IMR-90 (cell line): ENCODE data around the gene DENND1A. TPM values are rescaled to one million over a fixed set of nuclear protein-coding genes. Genes with fewer than 3 reads are reported as not detected.

Experiments
- ATAC-seq: fragments of 200-7000 bp; cut with Tn5 transposase; 2 replicates; pipeline ENCODE4 v1.9.1; 2020; ENCODE audit warnings: low read depth, mild to moderate bottlenecking, moderate library complexity
- BruUV-seq: library from RNA; stranded (reverse); fragments of 400-500 nt; replicated peaks from 2 replicates; lab custom pipeline; 2021; lab: Mats Ljungman, UMichigan
- CTCF ChIA-PET: fragments of 300-600 bp; formaldehyde crosslinking; extraction: SDS; loops from one replicate; lab custom pipeline; 2021; ENCODE audit warnings: antibody characterized with exemption; lab: Yijun Ruan, JAX
- POLR2A ChIA-PET: fragments of 300-600 bp; sonication (Branson Sonifier 250); formaldehyde crosslinking; loops from one replicate; lab custom pipeline; 2022; ENCODE audit warnings: antibody characterized with exemption; ENCODE audit not compliant: unreplicated experiment; lab: Charles Lee
- DNase-seq: peaks from one replicate; pipeline ENCODE4 v3.0.0; 2013
- H2AFZ ChIP-seq: replicated peaks from 2 replicates; pipeline ENCODE3; 2013; ENCODE audit warnings: low read length, mild to moderate bottlenecking; ENCODE audit not compliant: poor library complexity
- H2AK5ac ChIP-seq: 2 replicates; pipeline ENCODE4 v1.6.1; 2013; ENCODE audit warnings: low read depth, low read length, inconsistent platforms
- H2AK9ac ChIP-seq: replicated peaks from 2 replicates; pipeline ENCODE3; 2013; ENCODE audit warnings: mild to moderate bottlenecking, low read depth, low read length, moderate library complexity; ENCODE audit not compliant: poor library complexity
- H2BK120ac ChIP-seq: 2 replicates; pipeline ENCODE4 v1.6.1; 2013; ENCODE audit warnings: low read depth, low read length, inconsistent platforms
- H2BK15ac ChIP-seq: 3 replicates; pipeline ENCODE4 v1.6.1; 2013; ENCODE audit warnings: low read depth, low read length, inconsistent platforms
- H2BK20ac ChIP-seq: 2 replicates; pipeline ENCODE4 v1.6.1; 2013; ENCODE audit warnings: low read depth, mild to moderate bottlenecking, inconsistent platforms, low read length, moderate library complexity
- H2BK5ac ChIP-seq: 2 replicates; pipeline ENCODE4 v1.6.1; 2013; ENCODE audit warnings: mild to moderate bottlenecking, low read depth, low read length, inconsistent platforms; ENCODE audit not compliant: poor library complexity, severe bottlenecking
- H3K14ac ChIP-seq: replicated peaks from 2 replicates; pipeline ENCODE4 v1.6.1; 2013; ENCODE audit warnings: low read depth, low read length, inconsistent platforms
- H3K18ac ChIP-seq: 2 replicates; pipeline ENCODE4 v1.6.1; 2013; ENCODE audit warnings: low read depth, low read length, control low read depth
- H3K23ac ChIP-seq: 2 replicates; pipeline ENCODE4 v1.6.1; 2013; ENCODE audit warnings: low read depth, low read length, inconsistent platforms
- H3K27ac ChIP-seq: 2 replicates; pipeline ENCODE4 v1.5.1; 2013; ENCODE audit warnings: mild to moderate bottlenecking, control low read depth, low read length; ENCODE audit not compliant: insufficient read depth
- H3K27me3 ChIP-seq: 2 replicates; pipeline ENCODE4 v1.6.1; 2013; ENCODE audit warnings: low read length; ENCODE audit not compliant: control insufficient read depth, insufficient read depth
- H3K36me3 ChIP-seq: 2 replicates; pipeline ENCODE4 v1.6.1; 2013; ENCODE audit warnings: low read length, mixed read lengths; ENCODE audit not compliant: control insufficient read depth, insufficient read depth
- H3K4ac ChIP-seq: 2 replicates; pipeline ENCODE4 v1.6.1; 2013; ENCODE audit warnings: low read depth, low read length, inconsistent platforms
- H3K4me1 ChIP-seq: 2 replicates; pipeline ENCODE4 v1.6.1; 2013; ENCODE audit warnings: low read length, mixed read lengths; ENCODE audit not compliant: control insufficient read depth, insufficient read depth
- H3K4me2 ChIP-seq: 2 replicates; pipeline ENCODE4 v1.6.1; 2013; ENCODE audit warnings: low read depth, mild to moderate bottlenecking, control low read depth, low read length, moderate library complexity
- H3K4me3 ChIP-seq: 2 replicates; pipeline ENCODE4 v1.5.1; 2013; ENCODE audit warnings: low read depth, mild to moderate bottlenecking, control low read depth, low read length, moderate library complexity; ENCODE audit not compliant: insufficient read depth
- H3K56ac ChIP-seq: 2 replicates; pipeline ENCODE4 v1.6.1; 2013; ENCODE audit warnings: low read length, inconsistent platforms; ENCODE audit not compliant: insufficient read depth; ENCODE audit errors: extremely low read depth
- H3K79me1 ChIP-seq, 2 experiments: 2 replicates each; pipeline ENCODE4 v1.6.1; 2013; ENCODE audit warnings: low read length in 2 of 2, inconsistent platforms in 1 of 2, low read depth in 1 of 2
- H3K9ac ChIP-seq: 2 replicates; pipeline ENCODE4 v1.6.1; 2013; ENCODE audit warnings: low read depth, low read length, control low read depth
- H3K9me1 ChIP-seq: 2 replicates; pipeline ENCODE4 v1.6.1; 2013; ENCODE audit warnings: low read length, inconsistent platforms; ENCODE audit not compliant: insufficient read depth
- H3K9me3 ChIP-seq: 2 replicates; pipeline ENCODE4 v1.6.1; 2013; ENCODE audit warnings: low read length; ENCODE audit not compliant: control insufficient read depth, insufficient read depth
- H4K20me1 ChIP-seq: 2 replicates; pipeline ENCODE4 v1.6.1; 2013; ENCODE audit warnings: low read length, inconsistent platforms; ENCODE audit not compliant: insufficient read depth
- H4K5ac ChIP-seq: 2 replicates; pipeline ENCODE4 v1.6.1; 2013; ENCODE audit warnings: mild to moderate bottlenecking, low read depth, low read length, control low read depth
- H4K8ac ChIP-seq, 2 experiments: 2 replicates each; pipeline ENCODE4 v1.6.1; 2013; ENCODE audit warnings: low read depth in 2 of 2, low read length in 2 of 2, control low read depth in 1 of 2, inconsistent platforms in 1 of 2
- H4K91ac ChIP-seq: 2 replicates; pipeline ENCODE4 v1.6.1; 2013; ENCODE audit warnings: low read depth, low read length, inconsistent platforms; ENCODE audit not compliant: insufficient read depth
- BHLHE40 ChIP-seq: fragments of 150-350 bp; IDR thresholded peaks from 2 replicates; pipeline ENCODE4 v1.6.1; 2016; ENCODE audit warnings: mild to moderate bottlenecking, low read depth, low read length
- CEBPB ChIP-seq: IDR thresholded peaks from 2 replicates; pipeline ENCODE4 v1.6.1; 2012; ENCODE audit warnings: low read depth, low read length, improper control_type of control experiment
- CHD1 ChIP-seq: IDR thresholded peaks from 2 replicates; pipeline ENCODE4 v1.6.1; 2012; ENCODE audit warnings: low read depth, low read length, improper control_type of control experiment
- CTCF ChIP-seq: conservative IDR thresholded peaks from 2 replicates; pipeline ENCODE4 v1.5.1; 2012; ENCODE audit warnings: mild to moderate bottlenecking, low read depth, low read length, improper control_type of control experiment
- FOS ChIP-seq: fragments of 150-350 bp; IDR thresholded peaks from 2 replicates; pipeline ENCODE4 v1.6.1; 2016; ENCODE audit warnings: low read depth, low read length
- MAFK ChIP-seq: IDR thresholded peaks from 2 replicates; pipeline ENCODE4 v1.6.1; 2012; ENCODE audit warnings: low read depth, low read length, improper control_type of control experiment
- MAZ ChIP-seq: IDR thresholded peaks from 2 replicates; pipeline ENCODE4 v1.6.1; 2012; ENCODE audit warnings: low read depth, mild to moderate bottlenecking, low read length, improper control_type of control experiment, moderate library complexity, borderline replicate concordance
- MXI1 ChIP-seq: IDR thresholded peaks from 2 replicates; pipeline ENCODE4 v1.6.1; 2012; ENCODE audit warnings: low read depth, mild to moderate bottlenecking, low read length, moderate library complexity, borderline replicate concordance
- NFE2L2 ChIP-seq: fragments of 150-350 bp; IDR thresholded peaks from 2 replicates; pipeline ENCODE4 v1.6.1; 2016; ENCODE audit warnings: low read depth, mild to moderate bottlenecking, low read length
- POLR2A ChIP-seq: IDR thresholded peaks from 2 replicates; pipeline ENCODE4 v1.6.1; 2012; ENCODE audit warnings: mild to moderate bottlenecking, low read depth, low read length
- RCOR1 ChIP-seq: IDR thresholded peaks from 2 replicates; pipeline ENCODE4 v1.6.1; 2012; ENCODE audit warnings: mild to moderate bottlenecking, low read length, improper control_type of control experiment; ENCODE audit not compliant: insufficient replicate concordance
- RFX5 ChIP-seq: IDR thresholded peaks from 2 replicates; pipeline ENCODE4 v1.8.0; 2012; ENCODE audit warnings: low read depth, mild to moderate bottlenecking, low read length, moderate library complexity
- SMC3 ChIP-seq: fragments of 150-350 bp; IDR thresholded peaks from 2 replicates; pipeline ENCODE4 v1.6.1; 2016; ENCODE audit warnings: low read depth, mild to moderate bottlenecking, antibody characterized with exemption, low read length, moderate library complexity
- WGBS, 2 experiments: methylation state at CpG; one replicate each; pipeline versions ENCODE4 v1.1.5 to v1.1.7; 2013; ENCODE audit warnings: missing lambda C conversion rate in 2 of 2; ENCODE audit not compliant: insufficient read length in 1 of 2; ENCODE audit errors: extremely low coverage in 2 of 2; 5-methylcytosine and 5-hydroxymethylcytosine counted together
- dilution Hi-C: fragments of 300-500 bp; cut with HindIII; formaldehyde crosslinking; loops from one replicate; pipeline ENCODE4 v1.14.3; 2018; ENCODE audit warnings: low sequenced_read_pairs; ENCODE audit not compliant: unreplicated experiment
- in situ Hi-C: fragments of 300-500 bp; cut with MboI; formaldehyde crosslinking; loops from 3 replicates; pipeline ENCODE4 v1.14.3; 2019; ENCODE audit warnings: low sequenced_read_pairs, inconsistent platforms, mixed read lengths
- intact Hi-C: fragments of 100-400 bp; cut with micrococcal nuclease; formaldehyde crosslinking; loops from 2 replicates; pipeline ENCODE4 v1.10.0; 2022
- polyA plus RNA-seq, 3 experiments: library from polyadenylated mRNA; depleted of rRNA; stranded (reverse); fragments of >200 nt; gene quantifications; 2 replicates each; pipeline ENCODE4 v1.2.3, GENCODE V29; 2012; ENCODE audit warnings: low replicate concordance in 1 of 3
- total RNA-seq: library from RNA; depleted of rRNA; stranded (reverse); fragments of >200 nt; gene quantifications from 2 replicates; pipeline ENCODE4 v1.2.3, GENCODE V29; 2012
- TF ChIP-seq, protein P1 (sequence below): fragments of 150-350 bp; IDR thresholded peaks from 2 replicates; pipeline ENCODE4 v1.6.1; 2016; ENCODE audit warnings: low read depth, mild to moderate bottlenecking, low read length, moderate library complexity, borderline replicate concordance
- TF ChIP-seq, protein P2 (sequence below): fragments of 150-350 bp; IDR thresholded peaks from 2 replicates; pipeline ENCODE4 v1.6.1; 2017; ENCODE audit warnings: mild to moderate bottlenecking, antibody characterized with exemption, low read length, low read depth

DENND1A gene
- total and polyA plus RNA-seq, 2 of the 4 experiments (the other 2 are of a cell fraction) = 21.4 to 27.6 TPM

DNA sequence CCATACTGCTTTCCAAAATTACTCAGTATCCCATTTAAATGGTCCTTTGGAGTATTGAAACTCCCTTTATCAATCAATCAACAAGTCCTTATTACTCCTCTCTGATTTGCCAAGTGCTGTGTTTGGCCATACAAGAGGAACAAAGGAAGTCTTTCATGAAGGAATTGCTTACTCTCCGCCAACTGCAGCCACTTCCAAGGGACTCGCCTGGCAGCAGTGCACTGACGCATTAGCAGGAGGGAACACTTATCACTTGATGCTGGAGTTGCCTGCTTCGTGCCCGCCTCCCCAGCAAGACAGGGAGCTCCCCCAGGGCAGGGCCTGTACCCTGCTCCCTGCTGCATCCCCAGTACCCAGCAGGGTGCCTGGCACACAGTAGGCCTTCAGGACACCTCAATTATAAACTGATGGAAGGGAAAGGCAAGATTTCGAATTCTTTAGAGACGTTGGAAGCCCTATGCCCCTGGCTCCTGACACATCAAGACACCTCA is 476.1 kb downstream of the DENND1A start:
- no peak overlapping the region for H4K91ac ChIP-seq
- H3K23ac ChIP-seq = no peak overlapping the region
- no peak overlapping the region for H2BK15ac ChIP-seq
- intact Hi-C loops = no loop called here
- no peak overlapping the region for H3K4me2 ChIP-seq
- ATAC-seq (no peak), DNase-seq (no peak)
- no peak overlapping the region for H4K8ac ChIP-seq
- TF ChIP-seq, protein P1, sequence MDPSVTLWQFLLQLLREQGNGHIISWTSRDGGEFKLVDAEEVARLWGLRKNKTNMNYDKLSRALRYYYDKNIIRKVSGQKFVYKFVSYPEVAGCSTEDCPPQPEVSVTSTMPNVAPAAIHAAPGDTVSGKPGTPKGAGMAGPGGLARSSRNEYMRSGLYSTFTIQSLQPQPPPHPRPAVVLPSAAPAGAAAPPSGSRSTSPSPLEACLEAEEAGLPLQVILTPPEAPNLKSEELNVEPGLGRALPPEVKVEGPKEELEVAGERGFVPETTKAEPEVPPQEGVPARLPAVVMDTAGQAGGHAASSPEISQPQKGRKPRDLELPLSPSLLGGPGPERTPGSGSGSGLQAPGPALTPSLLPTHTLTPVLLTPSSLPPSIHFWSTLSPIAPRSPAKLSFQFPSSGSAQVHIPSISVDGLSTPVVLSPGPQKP = no peak
- TF ChIP-seq, protein P2, sequence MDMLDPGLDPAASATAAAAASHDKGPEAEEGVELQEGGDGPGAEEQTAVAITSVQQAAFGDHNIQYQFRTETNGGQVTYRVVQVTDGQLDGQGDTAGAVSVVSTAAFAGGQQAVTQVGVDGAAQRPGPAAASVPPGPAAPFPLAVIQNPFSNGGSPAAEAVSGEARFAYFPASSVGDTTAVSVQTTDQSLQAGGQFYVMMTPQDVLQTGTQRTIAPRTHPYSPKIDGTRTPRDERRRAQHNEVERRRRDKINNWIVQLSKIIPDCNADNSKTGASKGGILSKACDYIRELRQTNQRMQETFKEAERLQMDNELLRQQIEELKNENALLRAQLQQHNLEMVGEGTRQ = no peak
- TF ChIP-seq CTCF (no peak), POLR2A (no peak), SMC3 (no peak), CEBPB (no peak), BHLHE40 (no peak), CHD1 (no peak), MAZ (no peak), RFX5 (no peak), MXI1 (no peak), RCOR1 (no peak), MAFK (no peak), FOS (no peak), NFE2L2 (no peak)
- H2BK20ac ChIP-seq = no peak overlapping the region
- dilution Hi-C loops = no loop called here
- no peak overlapping the region for H2BK120ac ChIP-seq
- ChIA-PET CTCF (interaction anchor here (0.5 kb wide), 1 partner anchor 10 kb away, joined by 4 read pairs; no protein-coding TSS in a partner anchor), POLR2A (no interaction called here)
- H4K5ac ChIP-seq = no peak overlapping the region
- no peaks in the 10 kb centered on the region for H4K20me1 ChIP-seq
- H3K9ac ChIP-seq = no peak overlapping the region
- H3K36me3 ChIP-seq = peaks cover 2% of the 10 kb centered on the region
- no peak overlapping the region for H3K56ac ChIP-seq
- no peak overlapping the region for H2AK5ac ChIP-seq
- no peak overlapping the region for H3K14ac ChIP-seq
- H3K9me3 ChIP-seq = no peaks in the 10 kb centered on the region
- H2AK9ac ChIP-seq = no peak overlapping the region
- no peak overlapping the region for H2BK5ac ChIP-seq
- H2AFZ ChIP-seq = no peak overlapping the region
- no peak overlapping the region for H3K27ac ChIP-seq
- H3K4me3 ChIP-seq = no peak overlapping the region
- no peaks in the 10 kb centered on the region for H3K4me1 ChIP-seq
- no TSS peak for BruUV-seq
- in situ Hi-C loops = no loop called here
- H3K79me1 ChIP-seq = no peaks in the 10 kb centered on the region
- H3K9me1 ChIP-seq = no peaks in the 10 kb centered on the region; the same call in 1 of the 2 replicates
- H3K18ac ChIP-seq = no peak overlapping the region
- H3K27me3 ChIP-seq = no peaks in the 10 kb centered on the region
- no peak overlapping the region for H3K4ac ChIP-seq
- WGBS, 2 experiments = 83% methylated on average over 3 of the region's 7 CpGs; no CpG with 5 or more reads in 1 of the 2 experiments
